GM21717 (cell line): ENCODE data around the gene CMBL.

Experiments used
- ATAC-seq: cut with Tn5 transposase; IDR thresholded peaks from one replicate; pipeline ENCODE4 v1.9.1; 2021; ENCODE audit warnings: mild to moderate bottlenecking, moderate library complexity; ENCODE audit not compliant: unreplicated experiment

Gene CMBL

DNA sequence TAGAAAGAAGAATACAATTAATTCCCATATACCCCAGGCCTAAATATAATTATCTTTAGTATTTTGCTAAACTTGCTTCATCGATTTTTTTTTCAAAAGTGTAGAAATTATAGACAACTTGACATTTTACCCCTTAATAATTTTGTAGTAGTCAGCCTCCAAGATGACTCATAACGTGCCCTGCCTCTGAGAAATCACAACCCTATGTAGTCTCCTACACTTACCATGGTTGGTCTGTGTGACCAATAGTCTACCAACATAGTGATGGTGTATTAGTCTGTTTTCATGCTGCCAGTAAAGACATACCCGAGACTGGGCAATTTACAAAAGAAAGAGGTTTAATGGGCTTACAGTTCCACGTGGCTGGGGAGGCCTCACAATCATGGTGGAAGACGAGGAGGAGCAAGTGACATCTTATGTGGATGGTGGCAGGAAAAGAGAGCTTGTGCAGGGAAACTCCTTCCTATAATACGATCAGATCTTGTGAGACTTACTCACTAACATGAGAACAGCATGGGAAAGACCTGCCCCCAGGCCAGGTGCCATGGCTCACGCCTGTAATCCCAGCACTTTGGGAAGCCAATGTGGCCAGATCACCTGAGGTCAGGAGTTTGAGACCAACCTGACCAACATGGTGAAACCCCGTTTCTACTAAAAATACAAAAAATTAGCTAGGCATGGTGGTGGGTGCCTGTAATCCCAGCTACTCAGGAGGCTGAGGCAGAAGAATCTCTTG, 3.3 kb upstream of the CMBL start:
- ATAC-seq: peak; percentile 75

GRCh38 chr5:10310066-10310779, 2.5 kb upstream of the CMBL start:
- no peak for ATAC-seq

GRCh38 chr5:10308844-10309243, 1.1 kb upstream of the CMBL start:
- no peak for ATAC-seq

- no peak for ATAC-seq
Observed at GRCh38 chr5:10306806-10307205, 896 bp downstream of the CMBL start.

- no peak for ATAC-seq
Observed at GRCh38 chr5:10306114-10306513, 1.6 kb downstream of the CMBL start.

DNA sequence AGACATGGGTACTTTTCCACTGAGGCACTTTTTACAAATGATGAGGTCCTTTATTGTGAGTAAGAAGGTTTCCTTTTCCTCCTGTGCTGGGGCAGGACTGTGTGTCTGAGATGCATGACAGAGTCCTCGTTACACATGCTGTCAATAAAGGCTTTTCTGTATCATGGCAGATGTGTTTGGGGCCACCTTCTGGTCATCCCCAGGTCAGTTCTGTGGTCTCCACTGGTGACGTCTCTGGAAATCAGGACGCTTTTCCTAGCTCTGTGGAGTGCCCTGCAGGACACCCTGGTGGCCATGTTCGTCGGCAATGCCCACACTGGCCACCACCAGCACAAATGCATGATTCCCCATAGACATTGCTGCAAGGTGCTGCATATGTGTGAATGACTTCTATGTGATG, 2.8 kb downstream of the CMBL start:
- ATAC-seq: no peak

GRCh38 chr5:10303699-10304170, 4.0 kb downstream of the CMBL start:
- no peak for ATAC-seq

DNA sequence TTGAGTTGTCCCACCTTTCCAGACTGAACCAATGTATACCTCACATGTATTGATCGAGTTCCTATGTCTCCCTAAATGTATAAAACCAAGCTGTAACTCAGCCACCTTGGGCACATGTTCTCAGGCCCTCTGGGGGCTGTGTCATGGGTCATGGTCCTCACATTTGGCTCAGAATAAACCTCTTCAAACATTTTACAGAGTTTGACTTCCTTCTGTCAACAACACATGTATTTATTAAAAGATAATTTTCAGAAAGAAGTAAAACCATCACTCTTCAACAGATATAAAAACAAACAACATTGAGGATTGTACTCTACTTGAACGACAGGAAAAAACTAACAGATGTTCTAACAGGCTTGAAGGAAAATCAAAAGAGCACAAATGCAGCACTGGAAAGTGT, 4.5 kb downstream of the CMBL start:
- no peak for ATAC-seq

DNA sequence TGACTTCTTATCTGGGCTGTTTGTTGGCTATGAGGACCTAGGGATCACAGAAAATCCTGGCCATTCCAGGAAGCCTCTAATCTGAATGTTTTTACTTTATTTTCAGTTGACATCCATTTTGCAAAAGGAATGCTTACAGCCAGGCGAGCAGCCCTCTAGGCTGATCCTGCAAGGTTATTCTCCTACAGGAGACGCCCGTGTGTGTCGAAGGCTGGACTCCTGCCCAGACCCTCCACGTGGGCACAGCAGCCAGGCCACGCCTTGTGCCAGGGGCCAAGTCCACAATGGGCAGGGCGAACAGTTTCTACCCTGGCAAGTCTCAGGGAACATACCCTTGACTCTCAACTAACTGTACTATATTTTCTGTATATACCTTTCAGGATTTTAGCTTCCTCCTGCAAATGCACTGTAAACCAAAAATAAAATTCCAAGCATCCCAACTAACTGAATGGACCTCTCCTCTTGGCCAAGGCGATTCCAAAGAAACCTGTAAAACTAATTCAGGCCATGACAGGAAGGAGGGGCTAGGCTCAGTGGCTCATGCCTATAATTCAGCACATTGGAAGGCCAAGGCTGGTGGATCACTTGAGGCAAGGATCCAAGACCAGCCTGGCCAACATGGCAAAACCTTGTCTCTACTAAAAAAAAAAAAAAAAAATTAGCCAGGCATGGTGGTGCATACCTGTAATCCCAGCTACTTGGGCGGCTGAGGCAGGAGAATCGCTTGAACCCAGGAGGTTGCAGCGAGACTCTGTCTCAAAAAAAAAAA, 5.7 kb downstream of the CMBL start:
- no peak for ATAC-seq

- ATAC-seq: no peak
Observed at GRCh38 chr5:10301266-10301665, 6.4 kb downstream of the CMBL start.

DNA sequence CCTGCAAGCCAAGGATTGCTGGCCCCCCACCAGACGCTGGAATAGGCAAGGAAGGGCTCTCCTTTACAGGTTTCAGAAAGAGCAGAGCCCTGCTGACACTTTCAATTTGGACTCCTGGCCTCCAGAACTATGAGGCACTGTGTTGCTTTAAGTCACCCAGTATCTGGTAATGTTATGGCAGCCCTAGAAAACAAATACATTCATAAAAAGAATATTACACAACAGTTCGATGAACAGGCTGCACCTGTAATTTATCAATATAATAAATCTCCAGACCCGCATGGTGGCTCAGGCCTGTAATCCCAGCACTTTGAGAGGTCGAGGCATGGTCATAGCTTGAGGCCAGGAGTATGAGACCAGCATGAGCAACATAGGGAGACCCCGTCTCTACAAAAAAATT, 7.5 kb downstream of the CMBL start:
- ATAC-seq: no peak

- ATAC-seq: no peak
Observed at GRCh38 chr5:10297646-10298204, 10.0 kb downstream of the CMBL start.

DNA sequence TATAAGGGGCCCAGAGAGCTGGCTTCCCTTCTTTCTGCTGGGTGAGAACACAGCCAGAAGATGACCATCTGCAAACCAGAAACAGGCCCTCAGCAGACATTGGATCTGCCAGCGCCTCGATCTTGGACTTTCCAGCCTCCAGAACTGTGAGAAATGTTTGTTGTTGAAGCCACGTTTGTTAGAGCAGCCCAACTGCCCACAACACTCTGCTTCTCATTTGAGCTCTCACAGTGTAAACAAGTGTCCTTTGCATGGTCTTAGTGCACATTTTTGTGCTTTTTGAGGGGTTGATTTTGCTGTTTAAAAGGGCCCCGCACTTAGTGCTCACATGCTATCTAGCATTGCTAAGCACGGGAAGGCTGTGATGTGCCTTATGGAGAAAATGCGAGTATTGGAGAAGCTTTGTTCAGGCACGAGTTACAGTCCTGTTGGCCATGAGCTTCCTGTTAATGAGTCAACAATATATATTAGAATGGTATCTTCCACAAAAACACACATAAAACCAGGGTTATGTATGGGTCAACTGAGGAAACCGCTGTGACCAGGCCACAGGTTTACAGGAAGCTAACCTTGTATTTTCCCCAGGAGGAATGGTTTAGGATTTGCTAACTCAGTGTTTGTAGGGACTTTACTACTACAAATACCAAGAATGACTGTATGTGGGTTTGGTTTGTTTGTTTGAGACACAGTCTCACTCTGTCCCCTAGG, 11.9 kb downstream of the CMBL start:
- ATAC-seq: no peak

DNA sequence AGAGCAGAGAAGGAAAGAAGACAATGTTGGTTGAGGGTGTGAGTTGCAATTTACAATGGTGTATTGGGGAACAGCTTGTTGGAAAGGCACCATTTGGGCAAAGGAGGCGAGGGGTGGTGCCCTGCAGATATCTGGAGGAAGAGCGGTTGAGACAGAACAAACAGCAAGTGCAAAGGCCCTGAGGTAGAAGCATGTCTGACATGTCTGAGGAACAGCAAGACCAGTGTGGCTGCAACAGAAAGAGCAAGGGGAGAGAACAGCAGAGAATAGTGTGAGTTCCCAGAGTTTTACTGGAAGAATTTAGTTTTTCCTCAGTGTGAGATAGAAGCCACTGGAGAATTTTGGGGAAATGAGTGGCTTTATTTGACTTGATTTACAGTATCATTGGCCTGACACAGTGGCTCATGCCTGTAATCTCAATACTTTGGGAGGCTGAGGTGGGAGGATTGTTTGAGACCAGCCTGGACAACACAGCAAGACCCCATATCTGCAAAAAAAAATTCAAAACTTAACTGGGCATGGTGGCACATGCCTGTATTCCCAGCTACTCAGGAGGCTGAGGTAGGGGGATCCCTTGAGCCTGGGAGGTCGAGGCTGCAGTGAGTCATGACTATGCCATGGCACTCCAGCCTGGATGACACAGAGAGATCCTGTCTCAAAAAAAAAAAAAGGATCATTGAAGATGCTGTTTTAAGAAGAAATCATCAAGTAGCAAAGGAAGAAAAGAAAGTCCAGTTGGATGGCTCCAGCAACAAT, 13.6 kb downstream of the CMBL start:
- no peak for ATAC-seq

GRCh38 chr5:10291692-10292339, 15.9 kb downstream of the CMBL start:
- ATAC-seq: no peak

- ATAC-seq: no peak
Observed at GRCh38 chr5:10290438-10290837, 17.3 kb downstream of the CMBL start.

- ATAC-seq: no peak
Observed at GRCh38 chr5:10289991-10290390, 17.7 kb downstream of the CMBL start.

DNA sequence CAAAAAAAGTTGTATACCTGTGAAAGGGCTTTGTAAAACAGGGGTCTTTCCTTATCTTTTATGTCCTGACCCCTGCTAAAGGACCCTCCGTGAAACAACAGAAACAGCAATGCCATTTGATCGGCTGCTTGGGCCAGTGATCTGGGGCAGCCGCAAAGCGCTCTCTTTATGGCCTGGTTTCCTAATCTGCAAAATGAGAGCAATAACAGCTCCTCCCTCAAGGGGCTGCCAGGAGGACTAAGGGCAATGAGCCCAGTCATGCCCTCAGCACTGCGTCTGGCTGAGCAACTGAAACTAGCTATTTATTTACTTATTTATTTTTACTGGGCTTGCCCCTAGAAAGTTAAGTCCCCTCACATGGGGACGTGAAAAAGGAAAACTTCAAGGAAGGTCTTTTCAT, 18.3 kb downstream of the CMBL start:
- ATAC-seq: no peak

DNA sequence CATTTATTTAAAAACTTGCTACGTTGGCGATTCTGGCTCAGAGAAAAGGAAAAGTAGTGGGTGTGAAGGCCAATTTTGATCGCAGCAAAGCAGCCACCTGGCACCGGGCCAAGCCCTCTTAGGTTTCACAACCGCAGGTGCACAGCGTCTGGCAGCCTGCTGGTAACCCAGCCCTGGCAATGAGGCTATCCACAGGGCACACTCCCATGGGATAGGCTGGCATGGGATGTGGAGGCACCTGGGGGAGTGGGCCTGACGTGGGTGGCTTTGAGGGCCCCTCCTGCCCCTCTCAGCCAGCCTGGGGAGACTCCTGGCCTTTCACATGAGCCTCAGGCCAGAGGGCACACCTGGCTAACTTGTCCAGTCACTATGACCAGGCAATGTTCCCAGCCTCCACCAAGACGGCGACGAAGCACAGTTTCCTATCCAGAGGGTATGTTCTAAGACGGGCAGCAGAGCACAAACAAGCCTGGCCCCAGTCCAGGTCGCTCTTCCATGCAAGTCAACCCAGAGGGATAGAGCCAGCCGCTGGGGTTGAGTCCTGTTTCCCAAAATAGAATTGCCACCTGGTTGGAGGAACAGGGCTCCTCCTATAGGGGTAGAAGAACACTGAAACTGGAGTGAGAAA, 19.0 kb downstream of the CMBL start:
- ATAC-seq: no peak
